GM23338 (cell line): ENCODE data around the gene LRRC42.
"Not testable (repeated sequence)": the region's sequence is repeated elsewhere in the genome, so short reads cannot be mapped to it uniquely, and the experiment has no call there.

ENCODE experiments used
- CREB1 ChIP-seq: fragments of 250-450 bp; sonication (Bioruptor Pico); IDR thresholded peaks from 2 replicates; pipeline ENCODE4 v1.5.0; 2020; ENCODE audit warnings: low read depth, mild to moderate bottlenecking, moderate library complexity
- EZH2 ChIP-seq: fragments of 200-600 bp; sonication (generic); IDR thresholded peaks from one replicate; pipeline ENCODE4 v1.8.0; 2017; ENCODE audit warnings: antibody characterized with exemption, mild to moderate bottlenecking, low read depth; ENCODE audit not compliant: unreplicated experiment
- EZH2phosphoT487 ChIP-seq: fragments of 200-600 bp; sonication (generic); IDR thresholded peaks from one replicate; pipeline ENCODE4 v1.8.1; 2018; ENCODE audit warnings: antibody characterized with exemption; ENCODE audit not compliant: unreplicated experiment
- JUNB ChIP-seq: IDR thresholded peaks from one replicate; pipeline ENCODE4 v1.6.1; 2016; ENCODE audit warnings: antibody characterized with exemption; ENCODE audit not compliant: unreplicated experiment
- NANOG ChIP-seq: IDR thresholded peaks from 2 replicates; pipeline ENCODE4 v1.6.1; 2016; ENCODE audit warnings: antibody characterized with exemption, borderline replicate concordance
- POLR2AphosphoS5 ChIP-seq: IDR thresholded peaks from 2 replicates; pipeline ENCODE4 v1.6.1; 2016; ENCODE audit warnings: antibody characterized with exemption, low read depth
- ZNF114 ChIP-seq: fragments of 250-450 bp; sonication (Bioruptor Pico); IDR thresholded peaks from 2 replicates; pipeline ENCODE4 v1.5.0; 2020; ENCODE audit warnings: mild to moderate bottlenecking, moderate library complexity
- ZNF331 ChIP-seq: fragments of 250-450 bp; sonication (Bioruptor Pico); IDR thresholded peaks from 2 replicates; pipeline ENCODE4 v1.5.0; 2020; ENCODE audit warnings: low read depth, mild to moderate bottlenecking, moderate library complexity
- TF ChIP-seq, protein P1 (sequence below), 2 experiments: fragments of 200-600 bp in 1 of 2; sonication (generic) in 1 of 2; conservative IDR thresholded peaks; 2 replicates each; pipeline versions ENCODE4 v1.5.1 to v1.6.1; 2016 to 2017; ENCODE audit warnings: antibody characterized with exemption in 2 of 2, low read depth in 2 of 2, mild to moderate bottlenecking in 2 of 2, moderate library complexity in 1 of 2
- TF ChIP-seq, protein P2 (sequence below): IDR thresholded peaks from one replicate; pipeline ENCODE4 v1.6.1; 2018; ENCODE audit warnings: antibody characterized with exemption; ENCODE audit not compliant: unreplicated experiment
- TF ChIP-seq, protein P3 (sequence below): IDR thresholded peaks from 2 replicates; pipeline ENCODE4 v1.6.1; 2016; ENCODE audit warnings: antibody characterized with exemption

DNA sequence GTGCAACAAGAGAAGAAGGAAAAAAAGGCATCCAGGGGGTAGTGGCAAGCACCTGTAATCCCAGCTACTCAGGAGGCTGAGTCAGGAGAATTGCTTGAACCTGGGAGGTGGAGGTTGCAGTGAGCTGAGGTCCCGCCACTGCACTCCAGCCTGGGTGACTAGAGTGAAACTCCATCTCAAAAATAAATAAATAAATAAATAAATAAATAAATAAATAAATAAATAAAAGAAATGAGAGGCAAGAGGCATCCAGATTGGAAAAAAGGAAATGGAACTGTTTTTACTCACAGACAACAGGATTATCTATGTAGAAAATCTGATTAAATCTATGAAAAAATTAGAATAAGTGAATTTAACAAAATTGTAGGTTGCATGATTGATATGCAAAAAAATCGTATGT, 48.4 kb downstream of the LRRC42 start:
- TF ChIP-seq POLR2AphosphoS5; JUNB; EZH2; EZH2phosphoT487; ZNF331; CREB1; NANOG; ZNF114 (CRISPR knock-in tag): not testable (repeated sequence)
- TF ChIP-seq, protein P1, sequence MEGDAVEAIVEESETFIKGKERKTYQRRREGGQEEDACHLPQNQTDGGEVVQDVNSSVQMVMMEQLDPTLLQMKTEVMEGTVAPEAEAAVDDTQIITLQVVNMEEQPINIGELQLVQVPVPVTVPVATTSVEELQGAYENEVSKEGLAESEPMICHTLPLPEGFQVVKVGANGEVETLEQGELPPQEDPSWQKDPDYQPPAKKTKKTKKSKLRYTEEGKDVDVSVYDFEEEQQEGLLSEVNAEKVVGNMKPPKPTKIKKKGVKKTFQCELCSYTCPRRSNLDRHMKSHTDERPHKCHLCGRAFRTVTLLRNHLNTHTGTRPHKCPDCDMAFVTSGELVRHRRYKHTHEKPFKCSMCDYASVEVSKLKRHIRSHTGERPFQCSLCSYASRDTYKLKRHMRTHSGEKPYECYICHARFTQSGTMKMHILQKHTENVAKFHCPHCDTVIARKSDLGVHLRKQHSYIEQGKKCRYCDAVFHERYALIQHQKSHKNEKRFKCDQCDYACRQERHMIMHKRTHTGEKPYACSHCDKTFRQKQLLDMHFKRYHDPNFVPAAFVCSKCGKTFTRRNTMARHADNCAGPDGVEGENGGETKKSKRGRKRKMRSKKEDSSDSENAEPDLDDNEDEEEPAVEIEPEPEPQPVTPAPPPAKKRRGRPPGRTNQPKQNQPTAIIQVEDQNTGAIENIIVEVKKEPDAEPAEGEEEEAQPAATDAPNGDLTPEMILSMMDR (conservative IDR thresholded peaks at IDR 0.05; ENCODE audit: low read depth in 2 of 2) = not testable (repeated sequence)
- TF ChIP-seq, protein P2, sequence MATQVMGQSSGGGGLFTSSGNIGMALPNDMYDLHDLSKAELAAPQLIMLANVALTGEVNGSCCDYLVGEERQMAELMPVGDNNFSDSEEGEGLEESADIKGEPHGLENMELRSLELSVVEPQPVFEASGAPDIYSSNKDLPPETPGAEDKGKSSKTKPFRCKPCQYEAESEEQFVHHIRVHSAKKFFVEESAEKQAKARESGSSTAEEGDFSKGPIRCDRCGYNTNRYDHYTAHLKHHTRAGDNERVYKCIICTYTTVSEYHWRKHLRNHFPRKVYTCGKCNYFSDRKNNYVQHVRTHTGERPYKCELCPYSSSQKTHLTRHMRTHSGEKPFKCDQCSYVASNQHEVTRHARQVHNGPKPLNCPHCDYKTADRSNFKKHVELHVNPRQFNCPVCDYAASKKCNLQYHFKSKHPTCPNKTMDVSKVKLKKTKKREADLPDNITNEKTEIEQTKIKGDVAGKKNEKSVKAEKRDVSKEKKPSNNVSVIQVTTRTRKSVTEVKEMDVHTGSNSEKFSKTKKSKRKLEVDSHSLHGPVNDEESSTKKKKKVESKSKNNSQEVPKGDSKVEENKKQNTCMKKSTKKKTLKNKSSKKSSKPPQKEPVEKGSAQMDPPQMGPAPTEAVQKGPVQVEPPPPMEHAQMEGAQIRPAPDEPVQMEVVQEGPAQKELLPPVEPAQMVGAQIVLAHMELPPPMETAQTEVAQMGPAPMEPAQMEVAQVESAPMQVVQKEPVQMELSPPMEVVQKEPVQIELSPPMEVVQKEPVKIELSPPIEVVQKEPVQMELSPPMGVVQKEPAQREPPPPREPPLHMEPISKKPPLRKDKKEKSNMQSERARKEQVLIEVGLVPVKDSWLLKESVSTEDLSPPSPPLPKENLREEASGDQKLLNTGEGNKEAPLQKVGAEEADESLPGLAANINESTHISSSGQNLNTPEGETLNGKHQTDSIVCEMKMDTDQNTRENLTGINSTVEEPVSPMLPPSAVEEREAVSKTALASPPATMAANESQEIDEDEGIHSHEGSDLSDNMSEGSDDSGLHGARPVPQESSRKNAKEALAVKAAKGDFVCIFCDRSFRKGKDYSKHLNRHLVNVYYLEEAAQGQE = not testable (repeated sequence)
- TF ChIP-seq, protein P3, sequence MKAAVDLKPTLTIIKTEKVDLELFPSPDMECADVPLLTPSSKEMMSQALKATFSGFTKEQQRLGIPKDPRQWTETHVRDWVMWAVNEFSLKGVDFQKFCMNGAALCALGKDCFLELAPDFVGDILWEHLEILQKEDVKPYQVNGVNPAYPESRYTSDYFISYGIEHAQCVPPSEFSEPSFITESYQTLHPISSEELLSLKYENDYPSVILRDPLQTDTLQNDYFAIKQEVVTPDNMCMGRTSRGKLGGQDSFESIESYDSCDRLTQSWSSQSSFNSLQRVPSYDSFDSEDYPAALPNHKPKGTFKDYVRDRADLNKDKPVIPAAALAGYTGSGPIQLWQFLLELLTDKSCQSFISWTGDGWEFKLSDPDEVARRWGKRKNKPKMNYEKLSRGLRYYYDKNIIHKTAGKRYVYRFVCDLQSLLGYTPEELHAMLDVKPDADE = not testable (repeated sequence)
